Astrocyte (in vitro differentiated cells and primary cell): ENCODE measurements around the gene LIPT2.

Experiments
- CTCF ChIP-seq: IDR thresholded peaks from 2 replicates; pipeline ENCODE4 v1.5.1; 2011; ENCODE audit warnings: low read depth, mild to moderate bottlenecking, inconsistent platforms, low read length, moderate library complexity; ENCODE audit not compliant: insufficient read depth
- EZH2 ChIP-seq: IDR thresholded peaks from 2 replicates; pipeline ENCODE4 v1.6.1; 2012; ENCODE audit warnings: mild to moderate bottlenecking, low read length, inconsistent platforms; ENCODE audit not compliant: insufficient read depth

- TF ChIP-seq EZH2 (no peak), CTCF (no peak)
Measured at GRCh38 chr11:74460481-74461154, 32.9 kb downstream of the LIPT2 start.
